GM18861 (cell line): ENCODE results near the gene PDE7B.

Experiments used
- ATAC-seq: cut with Tn5 transposase; IDR thresholded peaks from one replicate; pipeline ENCODE4 v1.9.1; 2021; ENCODE audit not compliant: unreplicated experiment

The PDE7B gene

DNA sequence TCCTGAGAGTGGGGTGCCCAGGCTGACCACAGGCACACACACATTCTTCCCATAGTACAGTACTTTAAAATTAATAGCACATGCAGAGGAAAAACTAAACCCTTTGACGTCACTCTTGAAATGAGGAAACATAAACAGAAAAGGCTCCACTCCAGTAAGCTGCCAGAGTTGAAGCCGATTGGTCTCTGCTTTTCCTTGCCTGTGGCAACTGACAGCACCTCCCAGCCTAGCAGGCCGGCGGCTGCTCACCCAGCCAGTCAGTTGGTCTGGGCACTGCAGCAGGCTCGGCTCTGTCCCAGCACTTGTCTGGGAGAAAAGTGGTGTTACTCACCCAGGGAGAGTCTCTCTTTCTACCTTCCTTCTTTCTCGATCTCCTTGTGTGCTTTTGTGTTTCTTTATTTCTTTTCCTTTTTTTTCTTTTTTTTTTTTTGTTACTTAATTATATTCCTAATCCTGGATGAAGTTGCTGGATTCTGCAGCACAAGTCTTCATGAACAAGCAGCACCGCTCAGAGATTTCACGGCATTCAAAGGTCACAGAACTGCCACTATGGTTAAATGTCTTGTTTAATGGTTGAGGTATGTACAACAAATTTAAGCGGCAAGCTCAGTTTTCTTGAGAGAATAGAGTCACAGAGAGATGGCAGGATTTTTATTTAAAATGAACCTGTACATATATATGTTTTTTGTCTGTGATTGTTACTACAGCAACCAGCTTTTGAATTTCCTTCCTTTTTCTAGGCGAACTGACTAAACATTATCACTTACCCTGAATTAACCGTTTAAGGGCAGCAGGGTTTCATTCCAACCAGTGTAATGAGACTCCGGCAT, at the start of gene PDE7B:
Gene PDE7B, plus strand, starts transcription at position 260 of the 830 bp plus-strand sequence.
- peak; percentile 91 for ATAC-seq

DNA sequence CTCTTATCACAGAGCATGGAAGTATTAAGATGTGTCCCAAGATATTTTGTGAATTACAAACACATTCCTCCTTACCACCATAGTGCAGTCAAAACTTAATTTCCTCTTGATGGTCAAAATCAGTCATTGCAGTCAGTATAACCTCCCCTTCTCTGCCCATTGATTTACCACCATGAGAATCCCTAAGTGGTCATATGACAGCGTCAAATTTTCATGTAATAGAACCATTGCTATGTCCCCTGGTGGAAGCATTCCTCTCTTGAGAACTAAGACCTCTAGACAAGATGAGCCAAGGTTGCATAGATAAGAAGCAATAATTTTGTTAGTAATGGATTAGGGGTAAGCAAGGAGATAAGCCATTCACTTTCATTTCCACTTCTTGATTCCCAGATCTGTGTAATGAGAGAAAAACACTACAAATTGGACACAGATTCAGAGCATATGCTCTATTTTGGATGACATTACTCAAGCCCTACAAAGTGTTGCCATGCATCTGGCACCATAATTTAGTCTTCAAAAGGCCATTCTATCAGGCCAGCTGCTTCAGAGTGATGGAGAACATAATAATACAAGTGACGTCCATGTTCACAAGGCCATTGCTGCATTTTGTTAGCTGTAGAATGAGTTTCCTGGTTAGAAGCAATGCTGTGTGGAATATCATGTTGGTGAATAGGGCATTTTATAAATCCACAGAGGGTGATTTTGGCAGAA, 49.6 kb upstream of the PDE7B start:
- no peak for ATAC-seq

DNA sequence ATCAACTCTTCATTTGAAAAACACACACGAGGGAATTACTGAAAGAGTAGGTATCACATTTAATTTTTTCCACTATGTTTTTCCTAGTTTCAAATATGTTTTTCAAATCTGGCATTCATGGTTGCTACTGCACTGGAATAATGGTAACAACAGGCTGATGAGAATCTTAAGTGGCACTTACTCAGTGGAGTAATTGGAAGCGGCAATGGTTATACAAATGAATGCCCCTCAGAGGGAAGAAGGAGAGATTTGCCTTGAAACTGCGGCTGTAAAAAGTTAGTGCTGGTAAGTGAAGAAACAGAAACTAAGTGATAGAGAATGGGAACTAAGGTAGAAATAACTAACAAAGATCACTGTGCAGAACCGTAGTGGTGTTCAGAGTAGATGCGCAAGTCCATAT, 41.0 kb upstream of the PDE7B start:
- no peak for ATAC-seq

DNA sequence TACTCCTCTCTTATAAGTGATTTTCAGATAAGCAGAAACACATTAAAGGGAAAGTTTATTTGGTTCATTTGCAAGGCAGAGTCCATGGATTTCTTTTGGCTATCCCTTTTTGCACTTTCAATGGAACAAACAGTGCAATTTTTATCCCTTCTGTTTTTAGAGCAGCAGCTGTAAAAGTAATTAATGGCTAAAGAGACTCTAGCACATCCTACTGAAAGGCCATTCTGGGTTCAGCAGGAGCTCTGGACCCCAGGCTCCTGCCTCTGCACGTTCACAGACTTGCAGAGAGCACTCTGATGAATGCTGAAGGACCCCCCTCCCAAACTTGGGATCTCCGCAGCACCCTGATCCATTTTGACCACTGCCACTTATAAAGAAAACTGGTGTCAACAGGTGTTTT, 40.3 kb upstream of the PDE7B start:
- ATAC-seq, result no peak

DNA sequence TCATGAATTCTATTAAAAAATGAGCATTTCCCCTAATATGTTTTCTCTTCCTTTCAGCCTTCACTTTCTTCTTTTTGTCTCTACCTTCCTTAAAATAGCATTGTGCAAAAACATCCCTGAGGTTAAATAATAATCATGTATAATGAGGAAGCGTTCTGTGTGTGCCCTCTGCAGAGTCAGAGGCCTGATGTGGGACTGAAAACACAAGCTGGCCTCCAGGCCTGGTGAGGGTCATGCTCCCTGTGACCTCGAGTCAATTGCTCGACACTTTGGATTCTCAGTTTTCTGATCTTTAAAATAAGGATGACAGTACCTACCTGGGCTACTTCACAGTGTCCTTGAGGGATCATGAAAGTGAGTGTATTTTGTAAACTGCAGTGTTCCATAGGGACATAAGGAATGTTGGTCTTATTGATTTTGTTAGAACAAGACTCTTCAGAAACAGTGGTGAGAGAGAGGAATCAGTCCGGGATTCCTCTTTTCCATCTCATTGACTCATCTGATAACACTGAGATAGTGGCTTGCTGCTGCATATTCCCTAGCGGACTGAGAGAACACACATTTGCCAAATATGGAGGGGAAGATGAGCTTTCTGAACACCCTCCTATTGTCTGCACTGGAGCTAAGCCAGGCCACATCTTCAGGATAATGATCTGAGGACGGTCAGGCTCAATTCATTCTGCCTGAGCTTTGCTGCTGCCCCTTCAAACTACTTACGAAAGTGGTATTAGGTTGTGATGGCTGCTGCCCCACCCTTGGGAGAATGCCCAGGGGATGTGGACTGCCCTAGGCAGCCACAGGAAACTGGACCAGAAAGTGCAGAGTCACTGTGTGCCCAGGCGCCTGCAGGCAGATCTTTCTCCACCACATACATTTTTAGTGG, 39.6 kb upstream of the PDE7B start:
- ATAC-seq, result no peak

DNA sequence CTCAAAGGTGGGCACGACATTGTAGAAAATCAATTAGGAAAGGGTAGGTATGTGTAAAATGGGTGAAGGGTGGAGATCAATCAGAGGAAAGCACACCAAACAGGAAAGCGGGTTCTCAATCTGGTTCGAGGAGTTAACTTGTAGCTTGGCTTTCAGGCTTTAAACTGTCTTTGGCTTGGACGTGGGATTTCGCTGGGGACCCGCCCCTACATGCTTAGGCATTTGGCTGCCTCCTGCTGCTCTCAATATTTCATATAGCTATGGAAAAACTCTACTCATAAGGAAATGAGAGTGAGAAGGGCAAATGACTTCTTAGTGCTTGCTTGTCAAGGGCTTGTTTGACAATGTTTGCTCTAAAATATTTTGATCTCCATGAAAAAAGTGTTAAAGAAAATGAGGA, 38.1 kb upstream of the PDE7B start:
- ATAC-seq, result no peak

DNA sequence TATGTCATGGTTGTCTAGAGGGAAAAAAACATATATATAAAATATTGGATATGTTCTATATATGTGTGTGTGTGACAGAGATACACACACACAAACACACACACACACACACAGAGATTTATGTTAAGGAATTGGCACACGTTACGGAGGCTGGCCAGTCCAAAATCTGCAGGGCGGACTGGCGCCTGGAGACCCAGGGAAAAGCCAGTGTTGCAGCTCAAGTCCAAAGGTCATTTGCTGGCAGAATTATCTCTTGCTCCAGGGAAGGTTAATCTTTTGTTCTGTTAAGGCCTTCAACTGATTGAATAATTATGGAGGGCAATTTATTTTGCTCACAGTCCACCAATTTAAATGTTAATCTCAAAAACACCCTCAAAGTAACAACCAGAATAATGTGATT, 37.5 kb upstream of the PDE7B start:
- ATAC-seq, result no peak

DNA sequence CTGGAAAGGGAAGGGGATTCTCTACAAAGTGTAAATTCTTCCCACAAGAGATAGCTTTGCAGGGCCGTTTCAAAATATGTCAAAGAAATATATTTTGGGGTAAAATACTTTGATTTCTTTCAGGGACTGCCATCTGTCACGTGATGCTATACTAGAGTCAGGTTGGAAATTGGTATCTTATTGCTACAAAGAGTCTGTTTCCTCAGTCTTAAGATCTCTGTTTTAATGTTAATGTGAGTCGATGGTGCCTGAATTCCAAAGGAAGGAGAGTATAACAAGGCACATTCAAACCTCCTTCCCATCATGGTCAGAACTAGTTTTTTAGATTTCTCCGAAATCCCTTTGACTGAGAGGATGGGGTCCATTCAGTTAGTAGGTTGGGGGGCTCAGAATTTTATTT, 36.3 kb upstream of the PDE7B start:
- ATAC-seq, result no peak

DNA sequence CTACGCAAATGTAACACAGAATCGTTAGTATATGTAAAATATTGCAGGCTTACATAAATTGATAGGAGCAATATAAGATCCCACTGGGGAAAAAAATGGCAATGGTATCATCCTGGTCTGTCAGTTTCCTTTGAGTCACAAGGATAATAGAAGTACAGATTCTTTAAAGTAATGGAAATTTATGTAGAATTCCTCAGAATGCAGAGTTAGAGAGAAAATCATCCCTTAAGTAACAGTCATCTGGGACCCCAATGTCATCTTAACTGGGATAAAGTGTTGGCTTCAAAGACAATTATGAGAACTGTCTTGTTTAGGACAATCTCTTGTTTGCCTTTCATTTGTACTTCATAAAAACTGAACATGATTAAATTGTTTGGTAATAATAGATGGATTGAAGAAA, 34.5 kb upstream of the PDE7B start:
- ATAC-seq, result no peak

DNA sequence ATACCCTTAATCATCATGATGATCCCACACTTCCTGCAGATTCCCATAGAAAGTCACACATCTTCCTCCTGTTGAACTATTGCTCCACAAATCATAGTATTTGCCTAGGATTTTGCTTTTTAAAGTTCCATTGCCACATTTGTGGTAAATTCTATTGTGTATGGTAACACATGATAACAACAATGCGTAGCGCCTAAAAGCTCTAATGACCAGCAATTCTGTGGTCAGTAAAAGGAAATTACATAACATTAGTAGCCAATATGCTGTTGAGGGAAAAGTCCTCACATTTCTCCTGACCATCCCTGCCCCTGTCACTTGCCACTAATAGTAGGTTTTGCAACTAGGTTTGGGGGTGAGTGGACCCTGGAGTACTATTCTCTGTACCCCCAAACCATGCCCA, 31.8 kb upstream of the PDE7B start:
- no peak for ATAC-seq

DNA sequence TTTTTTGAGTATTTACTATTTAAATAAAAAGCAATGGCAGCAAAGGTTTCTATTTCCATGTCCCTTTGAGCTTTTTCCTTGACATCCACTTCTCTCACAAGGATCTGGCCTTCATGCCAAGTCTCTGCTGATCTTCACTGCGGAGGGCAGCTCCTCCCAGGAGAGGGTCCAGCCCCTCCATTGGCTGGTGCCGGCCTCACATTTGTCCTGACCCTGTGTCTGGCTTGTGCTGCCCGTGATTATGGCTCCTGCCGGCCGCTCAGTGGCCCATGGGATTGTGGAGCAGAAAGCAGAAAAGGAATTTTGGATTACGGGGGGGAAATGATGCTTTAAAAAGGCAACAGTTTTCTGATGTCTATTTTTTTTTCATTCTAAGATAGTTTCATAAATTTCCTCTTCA, 31.2 kb upstream of the PDE7B start:
- ATAC-seq, result no peak

DNA sequence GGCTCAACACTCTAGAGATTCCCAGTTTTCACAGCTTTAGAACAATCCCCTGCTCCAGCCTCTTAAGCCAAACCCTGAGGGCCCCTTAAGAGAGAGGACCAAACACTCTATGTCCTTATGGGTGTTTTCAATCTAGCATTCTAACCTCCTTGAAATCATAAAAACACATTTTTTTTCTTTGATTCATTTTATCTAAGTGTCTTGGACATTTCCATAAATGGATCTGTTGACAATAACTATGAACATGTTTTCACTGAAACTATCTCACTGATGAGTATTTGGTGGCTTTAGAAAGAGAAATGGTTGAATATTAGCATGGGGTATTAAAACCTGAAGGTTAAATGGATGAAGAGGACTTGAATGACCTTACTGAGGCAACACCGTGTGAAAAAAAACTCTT, 27.6 kb upstream of the PDE7B start:
- ATAC-seq, result no peak

DNA sequence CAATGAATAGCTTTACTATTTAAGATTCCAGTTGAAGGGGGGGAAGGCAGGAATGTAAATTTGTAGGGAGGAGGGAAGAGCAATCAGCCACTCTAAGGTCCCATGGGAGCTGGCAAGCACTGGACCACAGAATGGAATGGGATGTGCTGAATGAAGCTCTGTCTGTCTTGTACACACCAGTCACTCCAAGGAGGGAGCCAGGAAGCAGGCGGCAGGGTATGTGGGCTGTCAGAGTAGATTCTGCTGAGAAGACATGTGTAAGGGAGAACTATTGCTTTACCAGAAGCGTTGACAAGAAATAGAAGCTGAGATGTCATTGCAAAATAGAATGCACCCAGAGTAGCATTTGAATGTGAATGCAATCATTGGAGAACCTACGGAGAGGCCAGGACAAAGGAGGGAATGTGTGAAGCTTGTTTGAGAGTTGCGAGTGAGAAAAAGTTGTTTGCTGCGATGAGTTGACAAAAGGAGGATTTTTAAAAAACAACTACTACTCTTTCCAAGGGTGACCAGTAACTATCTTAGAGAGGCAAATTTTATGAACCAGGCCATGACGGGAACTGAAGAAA, 25.2 kb upstream of the PDE7B start:
- ATAC-seq, result no peak

DNA sequence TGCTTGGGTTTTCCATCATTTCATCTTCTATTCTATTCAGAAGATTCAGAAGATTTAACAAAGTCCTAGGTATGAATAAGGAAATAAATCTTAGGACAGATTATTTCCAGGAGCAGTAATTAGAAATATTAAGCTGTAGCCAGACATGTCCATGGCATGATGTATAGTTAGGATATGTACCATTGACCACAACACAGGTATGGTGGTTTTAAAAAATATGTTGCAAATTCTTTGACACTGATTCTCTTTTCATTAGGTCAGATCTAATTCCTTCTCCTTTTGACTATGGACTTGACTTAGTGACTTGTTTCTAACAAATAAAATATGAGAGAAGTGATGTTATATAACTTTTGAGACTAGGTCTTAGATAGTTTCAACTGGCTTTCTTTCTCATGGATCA, 23.5 kb upstream of the PDE7B start:
- ATAC-seq, result no peak

DNA sequence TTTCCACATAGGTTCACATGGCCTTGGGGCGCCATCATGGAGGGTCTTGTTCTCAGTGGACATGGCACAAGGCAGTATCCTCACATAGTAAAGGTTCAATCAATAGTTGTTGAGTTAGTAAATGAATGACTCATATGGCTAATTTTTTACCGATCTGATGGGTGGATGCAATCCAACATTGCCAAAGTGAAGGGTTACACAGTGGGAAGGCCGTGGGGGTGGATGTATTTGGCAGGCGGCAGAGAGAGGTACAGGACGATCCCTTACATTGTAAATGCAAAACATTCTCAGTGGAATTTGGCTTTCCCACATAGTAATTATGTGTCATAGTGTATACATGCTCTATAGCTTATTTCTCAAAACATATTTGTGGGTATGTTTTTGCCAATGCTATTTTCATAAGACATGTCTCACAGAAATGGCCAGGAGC, 21.0 kb upstream of the PDE7B start:
- ATAC-seq, result no peak

DNA sequence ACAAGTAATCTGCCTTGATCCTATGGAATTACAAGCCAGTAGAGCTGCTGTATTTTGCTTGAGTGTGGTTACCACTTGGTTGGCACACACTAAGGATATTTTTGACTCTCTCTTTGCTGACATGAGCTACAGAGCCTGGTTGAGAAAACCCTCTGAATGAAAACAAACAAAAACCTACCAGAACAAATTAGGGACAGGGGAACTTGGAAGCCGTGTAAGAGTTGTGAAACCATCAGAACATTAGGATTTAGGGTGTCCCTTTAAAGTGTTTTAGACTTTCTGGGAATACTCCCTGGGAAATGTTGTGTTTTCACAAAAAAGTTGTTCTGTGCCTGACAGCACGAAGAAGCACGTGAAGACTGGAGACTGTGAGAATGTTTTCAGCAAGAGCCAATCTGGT, 20.5 kb upstream of the PDE7B start:
- ATAC-seq, result no peak

DNA sequence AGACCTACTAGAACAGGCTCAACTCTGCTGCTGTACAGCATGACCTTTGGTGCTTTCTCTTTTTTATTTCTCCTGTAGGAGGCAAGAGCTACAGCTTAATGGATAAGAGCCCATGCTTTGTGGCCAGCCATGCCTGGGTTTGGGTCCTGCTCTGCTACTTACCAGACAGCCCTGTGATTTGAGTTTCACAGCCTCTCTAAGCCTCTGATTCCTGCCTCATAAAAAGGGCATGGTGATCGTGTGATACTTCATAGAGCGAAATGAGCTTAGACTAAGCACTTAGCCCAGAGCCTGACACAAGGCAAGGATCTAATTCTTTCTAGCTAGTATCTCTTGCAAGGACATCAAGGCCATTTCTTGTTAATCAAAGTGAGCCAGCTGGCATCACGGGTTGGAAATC, 19.3 kb upstream of the PDE7B start:
- no peak for ATAC-seq

DNA sequence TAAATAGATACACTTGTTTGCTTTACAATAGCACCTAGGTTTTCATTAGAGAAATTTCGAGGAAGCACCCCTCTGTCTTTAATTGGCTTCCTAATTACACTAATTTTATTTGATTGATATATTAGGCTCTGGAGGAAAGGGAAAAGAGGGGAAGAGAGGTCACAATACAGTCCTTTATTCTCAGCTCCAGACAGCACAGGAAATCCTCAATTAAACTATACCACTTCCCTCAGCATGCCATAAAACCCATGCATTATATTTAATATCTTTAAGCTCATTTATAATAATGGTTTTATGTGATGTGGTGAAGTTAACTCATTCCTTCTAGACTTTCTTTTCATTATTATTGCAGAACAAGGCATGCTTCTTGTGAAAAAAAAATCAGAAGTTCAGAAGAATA, 17.7 kb upstream of the PDE7B start:
- ATAC-seq, result no peak

DNA sequence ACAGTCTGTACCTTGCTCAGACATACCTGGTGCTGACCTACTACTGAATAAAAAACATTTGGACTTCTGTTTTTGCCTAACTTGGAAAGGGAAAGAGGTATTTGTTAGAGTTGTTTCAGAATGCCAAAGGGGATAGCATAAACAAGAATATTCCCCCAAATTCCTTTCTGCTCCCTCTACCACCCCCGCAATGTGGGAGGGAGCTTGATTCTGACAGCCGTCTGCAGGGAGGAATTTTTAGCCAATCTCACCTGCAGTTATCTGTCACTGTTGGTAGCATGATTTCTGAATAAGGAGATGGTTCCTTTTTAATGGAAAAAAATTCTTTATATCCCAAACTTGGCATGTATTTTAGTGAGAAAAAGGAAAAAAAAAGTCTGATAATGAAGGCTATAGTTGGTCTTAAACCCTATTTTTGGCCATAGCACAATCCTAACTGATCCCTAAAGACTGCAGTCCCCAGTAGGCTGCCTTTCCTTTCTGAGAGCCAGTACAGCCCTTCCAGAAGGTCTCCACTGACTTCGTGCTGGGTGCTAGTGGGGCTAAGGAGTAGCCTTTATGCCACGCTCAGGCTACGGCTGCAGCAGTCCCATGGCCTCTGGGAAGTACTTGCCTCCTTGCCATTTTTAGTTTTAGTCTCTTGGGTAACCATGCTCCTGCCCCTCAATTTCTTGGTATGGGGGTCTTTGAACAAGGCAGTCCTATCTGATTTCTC, 13.6 kb upstream of the PDE7B start:
- ATAC-seq, result no peak

DNA sequence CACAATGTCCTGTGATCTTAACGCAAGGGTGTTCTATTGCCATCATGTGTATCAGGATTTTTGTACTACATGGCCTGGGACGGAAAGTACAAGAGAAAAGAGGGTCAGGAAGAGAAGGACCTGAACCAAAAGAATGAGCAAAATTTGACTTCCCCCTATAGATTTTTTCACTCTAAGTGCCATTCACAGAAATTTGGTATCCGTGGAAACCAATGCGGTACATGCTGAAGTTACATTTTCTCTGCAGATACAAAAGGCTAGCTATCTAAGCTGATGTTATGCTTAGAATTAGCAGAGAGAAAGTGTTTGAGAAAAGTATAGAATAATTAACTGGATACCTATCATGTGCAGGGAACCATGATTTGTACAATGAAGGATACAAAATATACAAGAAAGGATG, 12.4 kb upstream of the PDE7B start:
- no peak for ATAC-seq
